ENCODE measurements around the gene KRTAP27-1.

KRTAP27-1 gene

GRCh38 chr21:30337276-30337744 is at the start of gene KRTAP27-1:
TSS of gene KRTAP27-1 (minus strand) at chr21:30337694. CDS start at chr21:30337668, 26 bp downstream.
- DNase-seq: no peak

- DNase-seq: no peak
These were observed 44.7 kb upstream of the KRTAP27-1 start for GRCh38 chr21:30382201-30382600.

- DNase-seq: no peak
These were observed 34.8 kb upstream of the KRTAP27-1 start, which contains the start of gene KRTAP13-2 for GRCh38 chr21:30372139-30372770. TSS of gene KRTAP13-2 (minus strand) at chr21:30372271. CDS start at chr21:30372213, 58 bp downstream.

- DNase-seq: no peak
These were observed 18.4 kb upstream of the KRTAP27-1 start for GRCh38 chr21:30355906-30356305.

- no peak for DNase-seq
These were observed 17.0 kb upstream of the KRTAP27-1 start for GRCh38 chr21:30354308-30355005.

GRCh38 chr21:30351534-30351933 is 14.0 kb upstream of the KRTAP27-1 start:
- DNase-seq: no peak

GRCh38 chr21:30349572-30349971 is 12.1 kb upstream of the KRTAP27-1 start:
- DNase-seq: no peak

- DNase-seq: no peak
These were observed 11.0 kb upstream of the KRTAP27-1 start, which contains the start of gene KRTAP23-1 for GRCh38 chr21:30348506-30348905. TSS of gene KRTAP23-1 (minus strand) at chr21:30348606. CDS start at chr21:30348606, 0 bp downstream.

- no peak for DNase-seq
These were observed 7.5 kb upstream of the KRTAP27-1 start for GRCh38 chr21:30345014-30345413.

GRCh38 chr21:30340714-30341573 is 3.5 kb upstream of the KRTAP27-1 start:
- DNase-seq: no peak

GRCh38 chr21:30338717-30339116 is 1.2 kb upstream of the KRTAP27-1 start:
- DNase-seq: no peak

- DNase-seq: no peak
These were observed 278 bp upstream of the KRTAP27-1 start for GRCh38 chr21:30337772-30338171.

- DNase-seq: no peak
These were observed 898 bp downstream of the KRTAP27-1 start for GRCh38 chr21:30336596-30336995.

GRCh38 chr21:30333736-30334135 is 3.8 kb downstream of the KRTAP27-1 start:
- DNase-seq: no peak

GRCh38 chr21:30332681-30333080 is 4.8 kb downstream of the KRTAP27-1 start:
- DNase-seq: no peak

GRCh38 chr21:30329203-30329875 is 8.2 kb downstream of the KRTAP27-1 start:
- DNase-seq: no peak

- no peak for DNase-seq
These were observed 11.1 kb downstream of the KRTAP27-1 start for GRCh38 chr21:30326390-30326789.

- no peak for DNase-seq
These were observed 17.3 kb downstream of the KRTAP27-1 start, which contains the start of gene KRTAP26-1 for GRCh38 chr21:30320215-30320614. TSS of gene KRTAP26-1 (minus strand) at chr21:30320315. CDS start at chr21:30320035, 280 bp downstream.

GRCh38 chr21:30315701-30316100 is 21.8 kb downstream of the KRTAP27-1 start:
- DNase-seq: no peak

GRCh38 chr21:30306884-30307283 is 30.6 kb downstream of the KRTAP27-1 start:
- DNase-seq: no peak

- DNase-seq: no peak
These were observed 32.4 kb downstream of the KRTAP27-1 start for GRCh38 chr21:30305136-30305535.

GRCh38 chr21:30289215-30289614 is 48.3 kb downstream of the KRTAP27-1 start, which contains the start of gene KRTAP25-1:
TSS of gene KRTAP25-1 (minus strand) at chr21:30289514. CDS start at chr21:30289490, 24 bp downstream.
- DNase-seq: no peak
